CD4-positive, alpha-beta T cell treated with Interleukin-17A for 4 hours (primary cell): Measurements from ENCODE around the gene LTF.
A peak's percentile ranks its signal among the peaks of the same experiment; 100 is the strongest.
"Not testable (repeated sequence)": the region's sequence is repeated elsewhere in the genome, so short reads cannot be mapped to it uniquely, and the experiment has no call there.

Experiments used
- DNase-seq: peaks from one replicate; pipeline ENCODE4 v3.0.0-alpha.2; 2020; ENCODE audit warnings: mixed read lengths

LTF gene

GRCh38 chr3:46409739-46410489 is 54.8 kb downstream of the LTF start:
- no peak for DNase-seq

GRCh38 chr3:46408853-46409252 is 55.9 kb downstream of the LTF start:
- DNase-seq, result no peak

GRCh38 chr3:46407970-46408369 is 56.7 kb downstream of the LTF start:
- DNase-seq, result no peak

- peak; percentile 45 for DNase-seq
Measured at GRCh38 chr3:46406788-46407611, 57.7 kb downstream of the LTF start, which contains the start of the genes CCR5AS and CCRL2. Gene CCR5AS (minus strand): TSS chr3:46407066. Gene CCRL2 (plus strand): TSS chr3:46407259. CDS start chr3:46408080, 821 bp downstream.

- DNase-seq, result no peak
Measured at GRCh38 chr3:46406443-46406787, 58.3 kb downstream of the LTF start.

GRCh38 chr3:46405301-46406019 is 59.2 kb downstream of the LTF start:
- no peak for DNase-seq

- DNase-seq, result not testable (repeated sequence)
Measured at GRCh38 chr3:46402902-46403301, 61.8 kb downstream of the LTF start.

- no peak for DNase-seq
Measured at GRCh38 chr3:46401579-46401978, 63.1 kb downstream of the LTF start.

- DNase-seq, result no peak
Measured at GRCh38 chr3:46400846-46401245, 63.9 kb downstream of the LTF start.

GRCh38 chr3:46400000-46400734 is 64.5 kb downstream of the LTF start:
- DNase-seq, result no peak

- DNase-seq, result no peak
Measured at GRCh38 chr3:46399557-46399956, 65.1 kb downstream of the LTF start.

GRCh38 chr3:46399098-46399497 is 65.6 kb downstream of the LTF start:
- no peak for DNase-seq

- DNase-seq, result no peak
Measured at GRCh38 chr3:46398186-46398955, 66.3 kb downstream of the LTF start.

GRCh38 chr3:46397111-46397510 is 67.6 kb downstream of the LTF start:
- no peak for DNase-seq

GRCh38 chr3:46395766-46396530 is 68.8 kb downstream of the LTF start:
- no peak for DNase-seq

- DNase-seq, result no peak
Measured at GRCh38 chr3:46395210-46395661, 69.5 kb downstream of the LTF start.

GRCh38 chr3:46393554-46394434 is 70.9 kb downstream of the LTF start:
- DNase-seq, result no peak

GRCh38 chr3:46393011-46393410 is 71.7 kb downstream of the LTF start:
- no peak for DNase-seq

- not testable (repeated sequence) for DNase-seq
Measured at GRCh38 chr3:46391526-46391925, 73.2 kb downstream of the LTF start.

- DNase-seq, result no peak
Measured at GRCh38 chr3:46389306-46389705, 75.4 kb downstream of the LTF start.
